IgD-negative memory B cell (primary cell): Measurements from ENCODE around the gene PIMREG. TPM values are rescaled to one million over a fixed set of nuclear protein-coding genes. Genes with fewer than 3 reads are reported as not detected.

Source experiments
- H3K27ac Mint-ChIP-seq, 3 donors: one replicate each; pipeline ENCODE4 v1.8.0; 2020 to 2022; ENCODE audit warnings: mild to moderate bottlenecking in 3 of 3, mixed read lengths in 3 of 3, moderate library complexity in 1 of 3
- H3K27me3 Mint-ChIP-seq: one replicate; pipeline ENCODE4 v1.8.0; 2021; ENCODE audit warnings: mixed read lengths
- H3K36me3 Mint-ChIP-seq: one replicate; pipeline ENCODE4 v1.8.0; 2020; ENCODE audit warnings: mild to moderate bottlenecking, mixed read lengths
- H3K4me1 Mint-ChIP-seq, 3 donors: one replicate each; pipeline ENCODE4 v1.8.0; 2020 to 2022; ENCODE audit warnings: mixed read lengths in 3 of 3, mild to moderate bottlenecking in 1 of 3
- H3K4me3 Mint-ChIP-seq, 4 donors: one replicate each; pipeline ENCODE4 v1.8.0; 2020 to 2022; ENCODE audit warnings: mild to moderate bottlenecking in 4 of 4, mixed read lengths in 4 of 4, moderate library complexity in 3 of 4
- H3K9me3 Mint-ChIP-seq, 3 donors: one replicate each; pipeline ENCODE4 v1.8.0; 2020 to 2021; ENCODE audit warnings: mixed read lengths in 3 of 3, mild to moderate bottlenecking in 1 of 3
- polyA plus RNA-seq: library from polyadenylated mRNA; unstranded; fragments of 300-500 nt; fragmentation: Illumina TruSeq; gene quantifications from one replicate; pipeline ENCODE4 v1.2.3, GENCODE V29; 2021

The PIMREG gene
- polyA plus RNA-seq, 1 donor from 2014 or later: not detected

DNA sequence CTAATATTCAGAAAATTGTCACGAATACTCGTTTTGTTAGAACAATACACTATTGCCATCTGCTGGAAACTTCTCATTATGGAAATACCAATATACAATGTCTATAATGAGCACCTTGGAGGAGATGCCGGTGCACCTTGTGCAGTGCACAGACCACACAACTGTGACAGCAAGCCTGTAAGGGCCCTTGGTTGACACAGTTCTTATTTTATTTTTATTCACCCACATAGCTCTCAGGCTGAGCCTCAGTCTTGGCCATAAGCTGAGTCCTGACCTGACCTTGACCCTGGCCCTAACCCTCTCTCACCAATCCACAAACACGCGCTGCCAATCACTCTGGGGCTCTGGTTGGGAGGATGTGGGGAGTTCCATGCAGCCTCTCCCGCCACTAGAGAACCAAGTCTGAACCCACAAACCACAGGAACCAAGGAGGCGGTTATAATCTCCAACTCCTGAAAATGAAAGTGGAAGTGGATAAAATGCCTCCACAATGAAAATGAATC, 16.9 kb upstream of the PIMREG start:
- H3K9me3 Mint-ChIP-seq: peaks cover 3 to 7% (median 7%) of the 10 kb centered on the region in 3 donors
- peak overlapping the region in 3 of 4 donors; percentile 4 to 16 (median 14) for H3K4me3 Mint-ChIP-seq
- H3K27ac Mint-ChIP-seq: no peak overlapping the region
- peaks cover 2% of the 10 kb centered on the region for H3K27me3 Mint-ChIP-seq
- H3K4me1 Mint-ChIP-seq: peaks cover 8 to 13% (median 11%) of the 10 kb centered on the region in 3 donors
- peaks cover 7% of the 10 kb centered on the region for H3K36me3 Mint-ChIP-seq

GRCh38 chr17:6428207-6428965, 15.9 kb upstream of the PIMREG start:
- Mint-ChIP-seq H3K36me3 (peaks cover 7% of the 10 kb centered on the region), H3K27ac (no peak overlapping the region), H3K4me3 (no peak overlapping the region), H3K27me3 (peaks cover 2% of the 10 kb centered on the region), H3K9me3 (peaks cover 3 to 7% (median 7%) of the 10 kb centered on the region in 3 donors), H3K4me1 (peaks cover 8 to 13% (median 10%) of the 10 kb centered on the region in 3 donors)

- Mint-ChIP-seq H3K36me3 (peaks cover 7% of the 10 kb centered on the region), H3K27ac (no peak overlapping the region), H3K4me3 (no peak overlapping the region), H3K27me3 (peaks cover 6% of the 10 kb centered on the region), H3K9me3 (peaks cover 3 to 7% (median 7%) of the 10 kb centered on the region in 3 donors), H3K4me1 (peaks cover 8 to 13% (median 10%) of the 10 kb centered on the region in 3 donors)
These were observed 15.0 kb upstream of the PIMREG start for GRCh38 chr17:6429266-6429665.

DNA sequence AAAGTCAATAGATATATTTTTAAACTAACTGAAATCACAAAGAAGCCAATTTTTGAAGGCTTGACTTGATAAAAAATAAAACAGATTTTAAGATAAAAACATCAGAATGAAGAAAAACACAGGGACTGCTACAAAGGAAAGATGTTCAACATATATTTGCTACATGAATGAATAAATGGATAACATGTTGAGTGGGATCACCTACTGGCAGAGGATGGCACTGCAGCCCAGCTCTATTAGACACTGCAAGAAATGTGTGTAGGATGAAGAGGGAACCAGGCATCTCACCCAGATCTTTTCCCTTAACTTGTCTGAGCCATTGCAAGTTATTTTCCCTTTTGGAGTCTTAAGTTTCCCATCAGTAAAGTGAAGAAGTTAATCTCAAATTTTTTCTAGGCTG, 13.5 kb upstream of the PIMREG start:
- H3K4me3 Mint-ChIP-seq: no peak overlapping the region
- peaks cover 7% of the 10 kb centered on the region for H3K27me3 Mint-ChIP-seq
- H3K36me3 Mint-ChIP-seq: peaks cover 7% of the 10 kb centered on the region
- peaks cover 8 to 13% (median 10%) of the 10 kb centered on the region in 3 donors for H3K4me1 Mint-ChIP-seq
- H3K9me3 Mint-ChIP-seq: peaks cover 3 to 7% (median 7%) of the 10 kb centered on the region in 3 donors
- no peak overlapping the region for H3K27ac Mint-ChIP-seq

DNA sequence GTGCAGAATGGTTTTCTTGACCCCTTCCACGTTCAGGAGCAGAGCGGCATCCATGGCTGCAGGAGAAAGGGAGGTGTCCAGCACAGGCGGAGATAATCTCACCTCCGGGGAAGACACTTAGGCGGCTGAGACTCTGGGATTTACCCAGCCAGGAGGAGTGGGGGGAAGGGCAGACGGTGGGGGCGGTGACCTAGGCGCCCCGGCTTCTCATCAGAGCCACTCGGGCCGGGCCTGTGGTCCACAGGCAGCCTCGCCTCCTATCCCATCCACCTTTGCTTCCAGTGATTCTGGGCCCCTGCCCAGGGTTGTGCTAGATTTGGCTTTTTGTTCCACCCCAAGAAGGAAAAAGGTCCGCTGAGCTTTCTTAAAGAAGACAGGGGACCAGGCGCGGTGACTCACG, 9.2 kb upstream of the PIMREG start, which contains the start of gene AIPL1:
AIPL1 (minus strand) TSS at position 71 of the 400 bp plus-strand sequence; CDS start at position 54, 17 bp downstream.
- peaks cover 20% of the 10 kb centered on the region for H3K27me3 Mint-ChIP-seq
- H3K27ac Mint-ChIP-seq: no peak within 1 kb of the TSS
- H3K4me3 Mint-ChIP-seq: no peak within 1 kb of the TSS
- peaks cover 0 to 4% (median 2%) of the 10 kb centered on the region in 3 donors for H3K4me1 Mint-ChIP-seq
- peaks cover 3 to 7% (median 4%) of the 10 kb centered on the region in 3 donors for H3K9me3 Mint-ChIP-seq
- peaks cover 7% of the 10 kb centered on the region for H3K36me3 Mint-ChIP-seq

DNA sequence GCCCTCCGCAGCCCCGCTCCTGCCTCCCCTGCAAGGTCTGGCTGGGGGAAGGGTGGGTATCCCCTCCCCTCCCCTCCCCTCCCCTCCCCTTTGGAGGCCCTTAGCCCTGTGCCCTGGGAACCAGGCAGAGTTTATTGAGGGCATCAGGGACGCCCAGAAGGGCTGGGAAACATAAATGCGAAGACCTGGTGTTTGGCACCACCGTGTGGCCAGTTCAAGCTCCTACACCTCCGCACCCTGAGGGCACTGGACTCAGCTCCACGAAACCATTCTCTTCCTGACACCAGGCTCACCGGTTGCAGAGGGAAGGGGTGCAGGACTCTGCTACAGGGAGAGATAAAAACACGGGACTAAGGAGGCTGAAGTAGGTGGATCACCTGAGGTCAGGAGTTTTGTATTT, 8.3 kb upstream of the PIMREG start:
- peaks cover 0 to 4% (median 2%) of the 10 kb centered on the region in 3 donors for H3K4me1 Mint-ChIP-seq
- no peak overlapping the region for H3K4me3 Mint-ChIP-seq
- H3K36me3 Mint-ChIP-seq: peaks cover 4% of the 10 kb centered on the region
- peaks cover 0 to 7% (median 4%) of the 10 kb centered on the region in 3 donors for H3K9me3 Mint-ChIP-seq
- no peak overlapping the region for H3K27ac Mint-ChIP-seq
- peaks cover 20% of the 10 kb centered on the region for H3K27me3 Mint-ChIP-seq

- H3K4me3 Mint-ChIP-seq: no peak overlapping the region
- no peaks in the 10 kb centered on the region for H3K9me3 Mint-ChIP-seq
- peaks cover 20% of the 10 kb centered on the region for H3K27me3 Mint-ChIP-seq
These were observed 6.8 kb upstream of the PIMREG start for GRCh38 chr17:6437466-6437865.

GRCh38 chr17:6437956-6438355, 6.3 kb upstream of the PIMREG start:
- Mint-ChIP-seq H3K27ac (no peak overlapping the region), H3K4me1 (peaks cover 0 to 2% (median 0%) of the 10 kb centered on the region in 3 donors), H3K9me3 (no peaks in the 10 kb centered on the region), H3K36me3 (no peaks in the 10 kb centered on the region), H3K27me3 (peaks cover 20% of the 10 kb centered on the region), H3K4me3 (no peak overlapping the region)

More at GRCh38 chr17:6437466-6437865, 6.8 kb upstream of the PIMREG start:
- H3K4me1 Mint-ChIP-seq: peaks cover 0 to 2% (median 0%) of the 10 kb centered on the region in 3 donors
- H3K36me3 Mint-ChIP-seq: no peaks in the 10 kb centered on the region
- H3K27ac Mint-ChIP-seq: no peak overlapping the region

DNA sequence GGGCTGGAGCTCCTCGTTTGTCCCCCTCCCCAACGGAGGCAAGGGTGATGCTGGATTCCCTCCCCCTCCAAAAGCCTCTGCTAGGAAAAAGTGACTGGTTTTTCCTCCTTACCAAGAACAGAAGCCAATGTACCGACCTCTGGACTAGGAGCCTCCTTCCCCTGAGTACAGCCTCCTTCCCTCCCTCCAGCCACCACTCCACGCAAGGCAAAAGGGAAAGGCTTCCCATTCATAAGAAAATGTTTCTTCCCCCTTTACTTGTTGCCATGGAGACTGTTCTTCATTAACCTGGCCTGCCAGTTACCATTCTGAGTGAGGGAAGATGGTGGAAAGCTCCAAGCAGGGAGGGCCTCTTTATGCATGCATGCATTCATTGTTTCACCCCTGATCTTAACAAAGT, 4.3 kb upstream of the PIMREG start:
- Mint-ChIP-seq H3K9me3 (no peaks in the 10 kb centered on the region), H3K4me1 (peaks cover 8 to 12% (median 11%) of the 10 kb centered on the region in 3 donors), H3K4me3 (no peak overlapping the region), H3K27me3 (peaks cover 15% of the 10 kb centered on the region), H3K27ac (no peak overlapping the region), H3K36me3 (peaks cover 1% of the 10 kb centered on the region)

- H3K36me3 Mint-ChIP-seq: peaks cover 1% of the 10 kb centered on the region
- H3K27ac Mint-ChIP-seq: no peak overlapping the region
- H3K9me3 Mint-ChIP-seq: no peaks in the 10 kb centered on the region
- peak overlapping the region in 2 of 4 donors; percentile 22 to 90 for H3K4me3 Mint-ChIP-seq
- peaks cover 8 to 12% (median 9%) of the 10 kb centered on the region in 3 donors for H3K4me1 Mint-ChIP-seq
- H3K27me3 Mint-ChIP-seq: peaks cover 5% of the 10 kb centered on the region
These were observed 1.5 kb upstream of the PIMREG start for GRCh38 chr17:6442775-6443174.

DNA sequence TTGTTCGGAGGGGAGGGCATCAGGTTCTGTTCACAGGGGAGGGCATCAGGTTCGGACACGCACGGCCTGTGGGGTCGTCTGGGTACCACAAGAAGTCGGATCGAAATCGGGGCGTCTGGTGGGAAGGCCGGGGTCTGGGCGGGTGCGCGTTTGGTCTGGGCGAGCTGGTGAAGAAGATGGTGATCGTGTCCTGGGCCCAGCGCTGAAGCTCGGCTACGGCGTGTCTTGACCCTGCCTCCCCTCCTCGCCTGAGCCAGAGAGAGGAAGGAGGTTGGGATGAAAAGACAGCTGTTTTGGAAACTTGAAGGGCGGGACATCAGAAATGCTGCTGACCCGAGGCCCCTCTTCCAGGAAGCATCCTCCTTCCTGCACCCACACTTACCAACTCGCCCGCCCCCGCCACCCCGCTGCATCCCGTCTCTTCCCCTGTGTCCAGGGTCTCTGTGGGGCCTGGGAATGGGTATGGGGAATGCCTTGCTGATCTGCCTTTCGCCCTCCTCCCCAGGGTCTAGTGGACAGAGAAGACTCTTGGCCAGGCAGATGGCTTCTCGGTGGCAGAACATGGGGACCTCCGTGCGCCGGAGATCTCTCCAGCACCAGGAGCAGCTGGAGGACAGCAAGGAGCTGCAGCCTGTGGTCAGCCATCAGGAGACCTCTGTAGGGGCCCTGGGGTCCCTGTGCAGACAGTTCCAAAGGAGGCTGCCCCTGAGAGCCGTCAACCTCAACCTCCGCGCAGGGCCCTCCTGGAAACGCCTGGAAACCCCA, 498 bp downstream of the PIMREG start:
- Mint-ChIP-seq H3K4me3 (peak overlapping the region; percentile 86 to 96 (median 91)), H3K9me3 (no peaks in the 10 kb centered on the region), H3K4me1 (peaks cover 8 to 12% (median 9%) of the 10 kb centered on the region in 3 donors), H3K36me3 (peaks cover 1% of the 10 kb centered on the region), H3K27ac (peak overlapping the region in 2 of 3 donors; percentile 69 to 88), H3K27me3 (peaks cover 2% of the 10 kb centered on the region)

DNA sequence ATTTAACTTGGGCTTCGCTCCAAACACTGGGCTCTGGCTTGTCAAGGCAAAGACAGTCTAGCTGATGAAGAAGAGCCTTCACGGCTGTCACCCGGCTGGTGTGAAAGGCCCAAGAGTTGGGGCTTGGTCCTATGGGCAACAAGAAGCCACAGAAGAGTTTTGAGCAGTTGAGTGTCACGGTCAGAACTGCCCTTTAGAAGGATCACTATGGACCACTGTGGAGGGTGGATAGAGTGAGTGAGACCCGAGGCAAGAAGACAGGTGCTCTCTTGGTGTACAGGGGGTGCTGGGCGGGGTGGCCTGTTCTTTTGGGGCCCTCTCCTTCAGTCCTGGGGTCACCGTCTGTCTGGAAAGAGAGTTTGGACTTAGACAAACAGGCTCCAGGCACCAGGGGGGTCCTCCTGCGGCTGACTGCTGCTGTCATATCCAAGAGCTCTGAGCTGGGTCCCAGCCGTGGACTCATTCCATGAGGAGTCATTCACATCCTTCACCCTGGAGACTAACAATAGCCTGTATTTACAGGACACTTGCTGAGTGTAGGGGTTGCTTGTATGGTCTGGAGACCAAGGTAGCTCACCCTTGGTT, 2.4 kb downstream of the PIMREG start:
- H3K36me3 Mint-ChIP-seq: peaks cover 1% of the 10 kb centered on the region
- H3K4me1 Mint-ChIP-seq: peaks cover 12 to 17% (median 15%) of the 10 kb centered on the region in 3 donors
- peaks cover 2% of the 10 kb centered on the region for H3K27me3 Mint-ChIP-seq
- H3K4me3 Mint-ChIP-seq: peak overlapping the region in 1 of 4 donors; percentile 33
- no peak overlapping the region for H3K27ac Mint-ChIP-seq
- no peaks in the 10 kb centered on the region for H3K9me3 Mint-ChIP-seq

- no peak overlapping the region for H3K27ac Mint-ChIP-seq
- H3K36me3 Mint-ChIP-seq: peaks cover 1% of the 10 kb centered on the region
- H3K27me3 Mint-ChIP-seq: peaks cover 2% of the 10 kb centered on the region
- H3K9me3 Mint-ChIP-seq: no peaks in the 10 kb centered on the region
- H3K4me1 Mint-ChIP-seq: peaks cover 15 to 17% (median 15%) of the 10 kb centered on the region in 3 donors
- peak overlapping the region in 2 of 4 donors; percentile 49 to 50 for H3K4me3 Mint-ChIP-seq
These were observed 4.2 kb downstream of the PIMREG start for GRCh38 chr17:6448473-6448872.

GRCh38 chr17:6449307-6449706, 5.1 kb downstream of the PIMREG start:
- no peak overlapping the region for H3K27ac Mint-ChIP-seq
- no peaks in the 10 kb centered on the region for H3K9me3 Mint-ChIP-seq
- H3K4me1 Mint-ChIP-seq: peaks cover 10 to 16% (median 14%) of the 10 kb centered on the region in 3 donors
- peaks cover 2% of the 10 kb centered on the region for H3K27me3 Mint-ChIP-seq
- peaks cover under 1% of the 10 kb centered on the region for H3K36me3 Mint-ChIP-seq
- no peak overlapping the region for H3K4me3 Mint-ChIP-seq
